ENCODE results near the gene TYRP1. TPM values are rescaled to one million over a fixed set of nuclear protein-coding genes. Genes with fewer than 3 reads are reported as not detected.

The TYRP1 gene
- total RNA-seq, 4 donors from 2014 or later, result 0.63 to 0.83 TPM; not detected in 2

DNA sequence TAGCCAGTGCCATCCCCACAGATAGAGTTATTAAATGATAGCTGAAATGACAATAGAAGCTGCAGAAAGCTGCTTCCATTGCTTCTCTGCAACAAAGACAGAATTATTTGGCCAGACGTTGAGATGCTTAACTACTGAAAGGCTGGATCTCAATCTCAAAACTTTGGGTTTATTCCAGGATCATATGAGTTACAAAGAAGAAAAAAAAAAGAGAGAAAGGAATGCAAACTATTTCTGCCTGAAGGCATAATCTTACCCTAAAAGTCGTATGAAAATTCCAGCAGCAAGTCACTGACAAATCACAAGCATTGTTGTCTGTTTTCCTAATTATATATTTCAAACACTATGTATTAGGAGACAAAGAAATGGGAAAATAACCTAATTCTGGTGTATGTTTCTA is 12.8 kb upstream of the TYRP1 start:
- intact Hi-C loops (cut with DNase I), result no loop called here
- TF ChIP-seq POLR2A (IDR thresholded peaks at IDR 0.05; ENCODE audit: low read depth) (no peak), EP300 (IDR thresholded peaks at IDR 0.05) (no peak), POLR2AphosphoS5 (IDR thresholded peaks at IDR 0.05) (no peak)
- TF ChIP-seq, protein P1, sequence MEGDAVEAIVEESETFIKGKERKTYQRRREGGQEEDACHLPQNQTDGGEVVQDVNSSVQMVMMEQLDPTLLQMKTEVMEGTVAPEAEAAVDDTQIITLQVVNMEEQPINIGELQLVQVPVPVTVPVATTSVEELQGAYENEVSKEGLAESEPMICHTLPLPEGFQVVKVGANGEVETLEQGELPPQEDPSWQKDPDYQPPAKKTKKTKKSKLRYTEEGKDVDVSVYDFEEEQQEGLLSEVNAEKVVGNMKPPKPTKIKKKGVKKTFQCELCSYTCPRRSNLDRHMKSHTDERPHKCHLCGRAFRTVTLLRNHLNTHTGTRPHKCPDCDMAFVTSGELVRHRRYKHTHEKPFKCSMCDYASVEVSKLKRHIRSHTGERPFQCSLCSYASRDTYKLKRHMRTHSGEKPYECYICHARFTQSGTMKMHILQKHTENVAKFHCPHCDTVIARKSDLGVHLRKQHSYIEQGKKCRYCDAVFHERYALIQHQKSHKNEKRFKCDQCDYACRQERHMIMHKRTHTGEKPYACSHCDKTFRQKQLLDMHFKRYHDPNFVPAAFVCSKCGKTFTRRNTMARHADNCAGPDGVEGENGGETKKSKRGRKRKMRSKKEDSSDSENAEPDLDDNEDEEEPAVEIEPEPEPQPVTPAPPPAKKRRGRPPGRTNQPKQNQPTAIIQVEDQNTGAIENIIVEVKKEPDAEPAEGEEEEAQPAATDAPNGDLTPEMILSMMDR (IDR thresholded peaks at IDR 0.05), result no peak
- no peaks in the 10 kb centered on the region for H3K4me1 ChIP-seq
- H3K27ac ChIP-seq (replicated peaks in 1 of 4), result no peak overlapping the region
- 21% methylated on average over 2 of the region's 2 CpGs for WGBS
- no peak for DNase-seq (ENCODE audit: extremely low spot score)
- H3K4me3 ChIP-seq, result no peak overlapping the region
- no peaks in the 10 kb centered on the region for H3K36me3 ChIP-seq
- H3K27me3 ChIP-seq, result no peaks in the 10 kb centered on the region
- no peaks in the 10 kb centered on the region for H3K9me3 ChIP-seq

DNA sequence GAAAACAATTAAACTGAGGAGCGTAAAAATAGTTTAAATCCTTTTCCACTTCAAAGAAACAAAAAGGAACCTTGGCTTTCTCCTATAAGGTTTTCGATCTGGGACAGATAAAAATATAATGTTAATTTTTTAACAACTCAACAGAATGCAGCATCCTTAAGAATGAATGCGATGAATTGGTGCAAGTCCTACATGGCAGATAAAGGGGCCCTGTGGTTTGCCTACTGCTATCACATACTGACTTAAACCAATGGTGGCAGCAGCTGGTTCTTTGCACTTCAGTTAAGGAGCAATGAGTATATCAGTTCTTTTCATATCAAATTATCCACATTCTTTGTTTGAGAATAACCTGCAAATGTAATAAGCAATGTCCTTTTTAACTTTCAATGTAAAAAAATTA is 12.4 kb upstream of the TYRP1 start:
- TF ChIP-seq POLR2A (IDR thresholded peaks at IDR 0.05; ENCODE audit: low read depth) (no peak), POLR2AphosphoS5 (IDR thresholded peaks at IDR 0.05) (no peak), EP300 (IDR thresholded peaks at IDR 0.05) (no peak)
- TF ChIP-seq, protein P1 (IDR thresholded peaks at IDR 0.05), result no peak
- Histone ChIP-seq H3K4me1 (no peaks in the 10 kb centered on the region), H3K36me3 (no peaks in the 10 kb centered on the region), H3K4me3 (no peak overlapping the region), H3K9me3 (no peaks in the 10 kb centered on the region), H3K27ac (replicated peaks in 1 of 4) (no peak overlapping the region), H3K27me3 (no peaks in the 10 kb centered on the region)
- intact Hi-C loops (cut with DNase I), result no loop called here
- WGBS, result 86% methylated on average over 3 of the region's 3 CpGs
- DNase-seq (ENCODE audit: extremely low spot score), result no peak

DNA sequence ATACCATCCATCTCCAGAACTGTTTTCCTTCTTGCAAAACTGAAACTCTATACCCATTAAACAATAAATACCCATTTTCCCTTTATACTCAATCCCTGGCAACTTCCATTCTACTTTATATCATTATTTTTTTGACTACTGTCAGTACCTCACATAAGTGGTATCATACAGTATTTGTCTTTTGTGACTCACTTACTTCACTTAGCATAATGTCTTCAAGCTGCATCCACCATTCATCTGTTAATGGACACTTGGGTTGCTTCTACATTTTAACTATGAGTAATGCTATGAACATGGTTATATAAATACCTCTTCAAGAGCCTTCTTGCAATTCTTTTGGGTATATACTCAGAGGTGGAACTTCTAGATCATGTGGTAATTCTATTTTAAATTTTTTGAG is 11.6 kb upstream of the TYRP1 start:
- intact Hi-C loops (cut with DNase I), result no loop called here
- H3K27me3 ChIP-seq, result no peaks in the 10 kb centered on the region
- no peaks in the 10 kb centered on the region for H3K36me3 ChIP-seq
- H3K4me1 ChIP-seq, result no peaks in the 10 kb centered on the region
- TF ChIP-seq EP300 (IDR thresholded peaks at IDR 0.05), result no peak
- TF ChIP-seq, protein P1 (IDR thresholded peaks at IDR 0.05), result no peak
- TF ChIP-seq POLR2AphosphoS5 (IDR thresholded peaks at IDR 0.05), result no peak
- no peak for DNase-seq (ENCODE audit: extremely low spot score)
- no peaks in the 10 kb centered on the region for H3K9me3 ChIP-seq
- H3K4me3 ChIP-seq, result no peak overlapping the region
- H3K27ac ChIP-seq (replicated peaks in 1 of 4), result no peak overlapping the region

DNA sequence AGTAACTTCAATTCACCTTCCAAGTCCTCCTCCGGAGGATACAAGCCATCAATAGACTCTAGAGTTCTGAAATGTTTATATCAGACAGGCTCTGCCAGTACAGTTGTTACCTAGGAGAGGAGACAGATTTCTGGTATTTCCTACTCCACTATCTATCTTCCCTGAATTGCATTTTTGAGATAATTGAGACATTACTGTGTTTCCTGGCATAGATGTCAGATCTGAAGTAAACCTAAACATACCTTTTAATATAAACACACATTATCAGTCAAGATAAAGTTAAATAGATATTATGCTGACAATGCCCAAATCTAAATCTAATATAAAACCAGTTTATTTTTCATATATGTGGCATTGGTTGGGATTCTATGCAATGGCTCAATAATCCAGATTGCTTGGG is 8.2 kb upstream of the TYRP1 start:
- intact Hi-C loops (cut with DNase I), result no loop called here
- Histone ChIP-seq H3K36me3 (no peaks in the 10 kb centered on the region), H3K4me1 (no peaks in the 10 kb centered on the region), H3K4me3 (no peak overlapping the region), H3K27ac (replicated peaks in 1 of 4) (no peak overlapping the region), H3K9me3 (no peaks in the 10 kb centered on the region), H3K27me3 (no peaks in the 10 kb centered on the region)
- WGBS, result 38% methylated on average over 1 of the region's 1 CpG
- no peak for TF ChIP-seq EP300 (IDR thresholded peaks at IDR 0.05)
- DNase-seq (ENCODE audit: extremely low spot score), result no peak

DNA sequence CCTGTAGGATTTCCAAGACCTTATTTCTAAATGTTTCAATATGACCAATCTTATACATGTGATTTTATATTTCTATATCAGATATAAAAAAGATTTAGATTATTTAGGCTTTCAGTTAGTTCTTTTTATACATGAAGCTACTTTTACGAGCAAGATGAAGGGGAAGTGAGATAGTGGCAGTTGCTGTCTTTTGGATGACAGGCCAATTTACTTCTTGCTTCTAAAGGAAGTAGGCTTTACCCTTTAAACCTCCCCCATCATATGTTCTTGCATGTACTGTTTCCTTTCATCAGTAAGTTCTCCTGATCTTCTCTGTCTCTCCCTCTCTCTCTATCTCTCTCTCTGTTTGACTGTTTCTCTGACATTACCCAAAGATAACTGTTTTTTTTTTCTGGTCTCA is 4.0 kb upstream of the TYRP1 start:
- no peaks in the 10 kb centered on the region for H3K9me3 ChIP-seq
- no peaks in the 10 kb centered on the region for H3K27me3 ChIP-seq
- H3K27ac ChIP-seq (replicated peaks in 1 of 4), result no peak overlapping the region
- TF ChIP-seq EP300 (IDR thresholded peaks at IDR 0.05) (no peak), POLR2AphosphoS5 (IDR thresholded peaks at IDR 0.05) (no peak), POLR2A (IDR thresholded peaks at IDR 0.05; ENCODE audit: low read depth) (no peak)
- no peaks in the 10 kb centered on the region for H3K4me1 ChIP-seq
- no peaks in the 10 kb centered on the region for H3K36me3 ChIP-seq
- 83% methylated on average over 1 of the region's 1 CpG for WGBS
- no peak for DNase-seq (ENCODE audit: extremely low spot score)
- intact Hi-C loops (cut with DNase I), result no loop called here
- no peak overlapping the region for H3K4me3 ChIP-seq

DNA sequence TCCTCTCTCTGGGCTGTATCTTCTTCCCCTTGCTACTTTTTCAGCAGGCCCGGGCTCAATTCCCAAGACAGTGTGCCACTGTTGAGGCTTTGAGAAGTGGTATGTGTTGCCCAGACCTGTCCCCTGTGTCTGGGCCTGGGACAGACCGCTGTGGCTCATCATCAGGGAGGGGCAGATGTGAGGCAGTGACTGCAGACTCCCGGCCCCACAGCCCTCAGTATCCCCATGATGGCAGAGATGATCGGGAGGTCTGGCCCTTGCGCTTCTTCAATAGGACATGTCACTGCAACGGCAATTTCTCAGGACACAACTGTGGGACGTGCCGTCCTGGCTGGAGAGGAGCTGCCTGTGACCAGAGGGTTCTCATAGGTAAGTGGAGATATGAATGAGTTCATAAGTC is 828 bp downstream of the TYRP1 start:
- WGBS, result 92% methylated on average over 5 of the region's 8 CpGs
- Histone ChIP-seq H3K27me3 (no peaks in the 10 kb centered on the region), H3K4me1 (peaks cover 3 to 36% (median 29%) of the 10 kb centered on the region in 4 donors), H3K9me3 (no peaks in the 10 kb centered on the region), H3K4me3 (no peak overlapping the region), H3K36me3 (no peaks in the 10 kb centered on the region), H3K27ac (replicated peaks in 1 of 4) (no peak overlapping the region)
- no peak for DNase-seq (ENCODE audit: extremely low spot score)
- TF ChIP-seq POLR2A (IDR thresholded peaks at IDR 0.05; ENCODE audit: low read depth), result no peak
- TF ChIP-seq POLR2AphosphoS5 (IDR thresholded peaks at IDR 0.05), result no peak
- no peak for TF ChIP-seq EP300 (IDR thresholded peaks at IDR 0.05)
- TF ChIP-seq, protein P1 (IDR thresholded peaks at IDR 0.05), result no peak
- intact Hi-C loops (cut with DNase I), result no loop called here
